Uterus (tissue), 2 donors: ENCODE results near the gene MEIG1.
"Not testable (repeated sequence)": the region's sequence is repeated elsewhere in the genome, so short reads cannot be mapped to it uniquely, and the experiment has no call there.

Experiments used
- POLR2A ChIP-seq, 2 donors: fragments of 450-650 bp; IDR thresholded peaks; one replicate each; pipeline ENCODE4 v1.6.1; 2016; ENCODE audit warnings: antibody characterized with exemption in 2 of 2, mild to moderate bottlenecking in 1 of 2, moderate library complexity in 1 of 2
- TF ChIP-seq, protein P1 (sequence below), 4 experiments: fragments of 200-600 bp in 2 of 4; fragments of 450-650 bp in 2 of 4; sonication (generic) in 2 of 4; IDR thresholded peaks; one replicate each; pipeline ENCODE4 v1.5.1; 2016 to 2019; ENCODE audit warnings: antibody characterized with exemption in 4 of 4, mild to moderate bottlenecking in 2 of 4, moderate library complexity in 1 of 4

DNA sequence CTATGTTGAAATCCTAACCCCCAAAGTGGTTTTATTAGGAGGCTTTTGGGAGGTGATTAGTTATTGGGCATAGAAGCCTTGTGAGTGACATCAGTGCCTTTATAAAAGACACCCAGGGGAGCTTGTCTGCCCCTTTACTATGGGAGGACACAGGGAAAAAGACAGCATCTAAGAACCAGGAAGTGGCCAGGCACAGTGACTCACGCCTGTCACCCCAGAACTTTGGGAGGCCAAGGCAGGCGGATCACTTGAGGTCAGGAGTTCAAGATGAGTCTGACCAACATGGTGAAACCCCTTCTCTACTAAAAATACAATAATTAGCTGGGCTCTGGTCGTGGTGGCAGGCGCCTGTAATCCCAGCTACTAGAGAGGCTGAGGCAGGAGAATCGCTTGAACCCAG is 20.2 kb upstream of the MEIG1 start:
- TF ChIP-seq, protein P1, sequence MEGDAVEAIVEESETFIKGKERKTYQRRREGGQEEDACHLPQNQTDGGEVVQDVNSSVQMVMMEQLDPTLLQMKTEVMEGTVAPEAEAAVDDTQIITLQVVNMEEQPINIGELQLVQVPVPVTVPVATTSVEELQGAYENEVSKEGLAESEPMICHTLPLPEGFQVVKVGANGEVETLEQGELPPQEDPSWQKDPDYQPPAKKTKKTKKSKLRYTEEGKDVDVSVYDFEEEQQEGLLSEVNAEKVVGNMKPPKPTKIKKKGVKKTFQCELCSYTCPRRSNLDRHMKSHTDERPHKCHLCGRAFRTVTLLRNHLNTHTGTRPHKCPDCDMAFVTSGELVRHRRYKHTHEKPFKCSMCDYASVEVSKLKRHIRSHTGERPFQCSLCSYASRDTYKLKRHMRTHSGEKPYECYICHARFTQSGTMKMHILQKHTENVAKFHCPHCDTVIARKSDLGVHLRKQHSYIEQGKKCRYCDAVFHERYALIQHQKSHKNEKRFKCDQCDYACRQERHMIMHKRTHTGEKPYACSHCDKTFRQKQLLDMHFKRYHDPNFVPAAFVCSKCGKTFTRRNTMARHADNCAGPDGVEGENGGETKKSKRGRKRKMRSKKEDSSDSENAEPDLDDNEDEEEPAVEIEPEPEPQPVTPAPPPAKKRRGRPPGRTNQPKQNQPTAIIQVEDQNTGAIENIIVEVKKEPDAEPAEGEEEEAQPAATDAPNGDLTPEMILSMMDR (IDR thresholded peaks at IDR 0.05), result not testable (repeated sequence)
- TF ChIP-seq POLR2A (IDR thresholded peaks at IDR 0.05), result not testable (repeated sequence)
